Tibial nerve (tissue), 4 donors: ENCODE data around the gene DMGDH.

Experiments used
- CTCF ChIP-seq, 5 experiments: fragments of 200-600 bp in 3 of 5; fragments of 450-650 bp in 2 of 5; sonication (generic) in 3 of 5; IDR thresholded peaks; one replicate each; pipeline ENCODE4 v1.5.1; 2016 to 2019; ENCODE audit warnings: antibody characterized with exemption in 5 of 5, mild to moderate bottlenecking in 3 of 5, moderate library complexity in 2 of 5
- EP300 ChIP-seq, 2 donors: sonication (generic); formaldehyde crosslinking; IDR thresholded peaks; one replicate each; pipeline ENCODE4 v1.6.1; 2017; ENCODE audit warnings: antibody characterized with exemption in 2 of 2, mild to moderate bottlenecking in 1 of 2
- POLR2A ChIP-seq, 2 donors: fragments of 450-650 bp; IDR thresholded peaks; one replicate each; pipeline ENCODE4 v1.6.1; 2017; ENCODE audit warnings: antibody characterized with exemption in 2 of 2, mild to moderate bottlenecking in 2 of 2, moderate library complexity in 2 of 2

GRCh38 chr5:78989080-78989479 is 80.4 kb downstream of the DMGDH start:
- TF ChIP-seq CTCF (IDR thresholded peaks at IDR 0.05) (no peak), POLR2A (IDR thresholded peaks at IDR 0.05) (no peak), EP300 (IDR thresholded peaks at IDR 0.05) (no peak)
